NCI-H2196 (cell line): ENCODE results near the gene ADCY4.

Source experiments
- DNase-seq: peaks from one replicate; lab custom pipeline; 2025; ENCODE audit not compliant: unreplicated experiment; lab: John Stamatoyannopoulos, UW

The ADCY4 gene

GRCh38 chr14:24279301-24280186 lies 55.3 kb downstream of the ADCY4 start:
- DNase-seq, result peak; percentile 18

- no peak for DNase-seq
Observed at GRCh38 chr14:24278424-24278823, 56.4 kb downstream of the ADCY4 start.

GRCh38 chr14:24277606-24278321 lies 57.1 kb downstream of the ADCY4 start:
- DNase-seq, result no peak

- no peak for DNase-seq
Observed at GRCh38 chr14:24277071-24277470, 57.8 kb downstream of the ADCY4 start.

GRCh38 chr14:24274101-24274543 lies 60.7 kb downstream of the ADCY4 start:
- DNase-seq, result peak; percentile 29

GRCh38 chr14:24273422-24273998 lies 61.4 kb downstream of the ADCY4 start:
- DNase-seq, result no peak

GRCh38 chr14:24272467-24272866 lies 62.4 kb downstream of the ADCY4 start:
- DNase-seq, result no peak

GRCh38 chr14:24271834-24272263 lies 63.0 kb downstream of the ADCY4 start:
- no peak for DNase-seq

- DNase-seq, result peak; percentile 92
Observed at GRCh38 chr14:24271134-24271833, 63.6 kb downstream of the ADCY4 start, which contains the start of gene RABGGTA. Gene RABGGTA, minus strand, starts transcription at chr14:24271597. Its CDS starts 482 bp downstream, at chr14:24271115.

GRCh38 chr14:24270537-24271133 lies 64.2 kb downstream of the ADCY4 start:
- peak; percentile 52 for DNase-seq

GRCh38 chr14:24269910-24270536 lies 64.8 kb downstream of the ADCY4 start:
- DNase-seq, result no peak

GRCh38 chr14:24269368-24269767 lies 65.5 kb downstream of the ADCY4 start:
- DNase-seq, result no peak
